IMR-90 (cell line): ENCODE measurements around the gene HRH2. TPM values are rescaled to one million over a fixed set of nuclear protein-coding genes. Genes with fewer than 3 reads are reported as not detected.
A peak's percentile ranks its signal among the peaks of the same experiment; 100 is the strongest.

Experiments
- ATAC-seq: fragments of 200-7000 bp; cut with Tn5 transposase; 2 replicates; pipeline ENCODE4 v1.9.1; 2020; ENCODE audit warnings: low read depth, mild to moderate bottlenecking, moderate library complexity
- BruUV-seq: library from RNA; stranded (reverse); fragments of 400-500 nt; replicated peaks from 2 replicates; lab custom pipeline; 2021; lab: Mats Ljungman, UMichigan
- CTCF ChIA-PET: fragments of 300-600 bp; formaldehyde crosslinking; extraction: SDS; loops from one replicate; lab custom pipeline; 2021; ENCODE audit warnings: antibody characterized with exemption; lab: Yijun Ruan, JAX
- POLR2A ChIA-PET: fragments of 300-600 bp; sonication (Branson Sonifier 250); formaldehyde crosslinking; loops from one replicate; lab custom pipeline; 2022; ENCODE audit warnings: antibody characterized with exemption; ENCODE audit not compliant: unreplicated experiment; lab: Charles Lee
- DNase-seq: peaks from one replicate; pipeline ENCODE4 v3.0.0; 2013
- H2AFZ ChIP-seq: replicated peaks from 2 replicates; pipeline ENCODE3; 2013; ENCODE audit warnings: low read length, mild to moderate bottlenecking; ENCODE audit not compliant: poor library complexity
- H2AK5ac ChIP-seq: 2 replicates; pipeline ENCODE4 v1.6.1; 2013; ENCODE audit warnings: low read depth, low read length, inconsistent platforms
- H2AK9ac ChIP-seq: replicated peaks from 2 replicates; pipeline ENCODE3; 2013; ENCODE audit warnings: mild to moderate bottlenecking, low read depth, low read length, moderate library complexity; ENCODE audit not compliant: poor library complexity
- H2BK120ac ChIP-seq: 2 replicates; pipeline ENCODE4 v1.6.1; 2013; ENCODE audit warnings: low read depth, low read length, inconsistent platforms
- H2BK15ac ChIP-seq: 3 replicates; pipeline ENCODE4 v1.6.1; 2013; ENCODE audit warnings: low read depth, low read length, inconsistent platforms
- H2BK20ac ChIP-seq: 2 replicates; pipeline ENCODE4 v1.6.1; 2013; ENCODE audit warnings: low read depth, mild to moderate bottlenecking, inconsistent platforms, low read length, moderate library complexity
- H2BK5ac ChIP-seq: 2 replicates; pipeline ENCODE4 v1.6.1; 2013; ENCODE audit warnings: mild to moderate bottlenecking, low read depth, low read length, inconsistent platforms; ENCODE audit not compliant: poor library complexity, severe bottlenecking
- H3K14ac ChIP-seq: replicated peaks from 2 replicates; pipeline ENCODE4 v1.6.1; 2013; ENCODE audit warnings: low read depth, low read length, inconsistent platforms
- H3K18ac ChIP-seq: 2 replicates; pipeline ENCODE4 v1.6.1; 2013; ENCODE audit warnings: low read depth, low read length, control low read depth
- H3K23ac ChIP-seq: 2 replicates; pipeline ENCODE4 v1.6.1; 2013; ENCODE audit warnings: low read depth, low read length, inconsistent platforms
- H3K27ac ChIP-seq: 2 replicates; pipeline ENCODE4 v1.5.1; 2013; ENCODE audit warnings: mild to moderate bottlenecking, control low read depth, low read length; ENCODE audit not compliant: insufficient read depth
- H3K27me3 ChIP-seq: 2 replicates; pipeline ENCODE4 v1.6.1; 2013; ENCODE audit warnings: low read length; ENCODE audit not compliant: control insufficient read depth, insufficient read depth
- H3K36me3 ChIP-seq: 2 replicates; pipeline ENCODE4 v1.6.1; 2013; ENCODE audit warnings: low read length, mixed read lengths; ENCODE audit not compliant: control insufficient read depth, insufficient read depth
- H3K4ac ChIP-seq: 2 replicates; pipeline ENCODE4 v1.6.1; 2013; ENCODE audit warnings: low read depth, low read length, inconsistent platforms
- H3K4me1 ChIP-seq: 2 replicates; pipeline ENCODE4 v1.6.1; 2013; ENCODE audit warnings: low read length, mixed read lengths; ENCODE audit not compliant: control insufficient read depth, insufficient read depth
- H3K4me2 ChIP-seq: 2 replicates; pipeline ENCODE4 v1.6.1; 2013; ENCODE audit warnings: low read depth, mild to moderate bottlenecking, control low read depth, low read length, moderate library complexity
- H3K4me3 ChIP-seq: 2 replicates; pipeline ENCODE4 v1.5.1; 2013; ENCODE audit warnings: low read depth, mild to moderate bottlenecking, control low read depth, low read length, moderate library complexity; ENCODE audit not compliant: insufficient read depth
- H3K56ac ChIP-seq: 2 replicates; pipeline ENCODE4 v1.6.1; 2013; ENCODE audit warnings: low read length, inconsistent platforms; ENCODE audit not compliant: insufficient read depth; ENCODE audit errors: extremely low read depth
- H3K79me1 ChIP-seq, 2 experiments: 2 replicates each; pipeline ENCODE4 v1.6.1; 2013; ENCODE audit warnings: low read length in 2 of 2, inconsistent platforms in 1 of 2, low read depth in 1 of 2
- H3K9ac ChIP-seq: 2 replicates; pipeline ENCODE4 v1.6.1; 2013; ENCODE audit warnings: low read depth, low read length, control low read depth
- H3K9me1 ChIP-seq: 2 replicates; pipeline ENCODE4 v1.6.1; 2013; ENCODE audit warnings: low read length, inconsistent platforms; ENCODE audit not compliant: insufficient read depth
- H3K9me3 ChIP-seq: 2 replicates; pipeline ENCODE4 v1.6.1; 2013; ENCODE audit warnings: low read length; ENCODE audit not compliant: control insufficient read depth, insufficient read depth
- H4K20me1 ChIP-seq: 2 replicates; pipeline ENCODE4 v1.6.1; 2013; ENCODE audit warnings: low read length, inconsistent platforms; ENCODE audit not compliant: insufficient read depth
- H4K5ac ChIP-seq: 2 replicates; pipeline ENCODE4 v1.6.1; 2013; ENCODE audit warnings: mild to moderate bottlenecking, low read depth, low read length, control low read depth
- H4K8ac ChIP-seq, 2 experiments: 2 replicates each; pipeline ENCODE4 v1.6.1; 2013; ENCODE audit warnings: low read depth in 2 of 2, low read length in 2 of 2, control low read depth in 1 of 2, inconsistent platforms in 1 of 2
- H4K91ac ChIP-seq: 2 replicates; pipeline ENCODE4 v1.6.1; 2013; ENCODE audit warnings: low read depth, low read length, inconsistent platforms; ENCODE audit not compliant: insufficient read depth
- BHLHE40 ChIP-seq: fragments of 150-350 bp; IDR thresholded peaks from 2 replicates; pipeline ENCODE4 v1.6.1; 2016; ENCODE audit warnings: mild to moderate bottlenecking, low read depth, low read length
- CHD1 ChIP-seq: IDR thresholded peaks from 2 replicates; pipeline ENCODE4 v1.6.1; 2012; ENCODE audit warnings: low read depth, low read length, improper control_type of control experiment
- CTCF ChIP-seq: conservative IDR thresholded peaks from 2 replicates; pipeline ENCODE4 v1.5.1; 2012; ENCODE audit warnings: mild to moderate bottlenecking, low read depth, low read length, improper control_type of control experiment
- FOS ChIP-seq: fragments of 150-350 bp; IDR thresholded peaks from 2 replicates; pipeline ENCODE4 v1.6.1; 2016; ENCODE audit warnings: low read depth, low read length
- MAFK ChIP-seq: IDR thresholded peaks from 2 replicates; pipeline ENCODE4 v1.6.1; 2012; ENCODE audit warnings: low read depth, low read length, improper control_type of control experiment
- MAZ ChIP-seq: IDR thresholded peaks from 2 replicates; pipeline ENCODE4 v1.6.1; 2012; ENCODE audit warnings: low read depth, mild to moderate bottlenecking, low read length, improper control_type of control experiment, moderate library complexity, borderline replicate concordance
- MXI1 ChIP-seq: IDR thresholded peaks from 2 replicates; pipeline ENCODE4 v1.6.1; 2012; ENCODE audit warnings: low read depth, mild to moderate bottlenecking, low read length, moderate library complexity, borderline replicate concordance
- NFE2L2 ChIP-seq: fragments of 150-350 bp; IDR thresholded peaks from 2 replicates; pipeline ENCODE4 v1.6.1; 2016; ENCODE audit warnings: low read depth, mild to moderate bottlenecking, low read length
- POLR2A ChIP-seq: IDR thresholded peaks from 2 replicates; pipeline ENCODE4 v1.6.1; 2012; ENCODE audit warnings: mild to moderate bottlenecking, low read depth, low read length
- RAD21 ChIP-seq: IDR thresholded peaks from 2 replicates; pipeline ENCODE4 v1.6.1; 2012; ENCODE audit warnings: low read length, improper control_type of control experiment
- RFX5 ChIP-seq: IDR thresholded peaks from 2 replicates; pipeline ENCODE4 v1.8.0; 2012; ENCODE audit warnings: low read depth, mild to moderate bottlenecking, low read length, moderate library complexity
- SMC3 ChIP-seq: fragments of 150-350 bp; IDR thresholded peaks from 2 replicates; pipeline ENCODE4 v1.6.1; 2016; ENCODE audit warnings: low read depth, mild to moderate bottlenecking, antibody characterized with exemption, low read length, moderate library complexity
- WGBS, 2 experiments: methylation state at CpG; one replicate each; pipeline versions ENCODE4 v1.1.5 to v1.1.7; 2013; ENCODE audit warnings: missing lambda C conversion rate in 2 of 2; ENCODE audit not compliant: insufficient read length in 1 of 2; ENCODE audit errors: extremely low coverage in 2 of 2; 5-methylcytosine and 5-hydroxymethylcytosine counted together
- dilution Hi-C: fragments of 300-500 bp; cut with HindIII; formaldehyde crosslinking; loops from one replicate; pipeline ENCODE4 v1.14.3; 2018; ENCODE audit warnings: low sequenced_read_pairs; ENCODE audit not compliant: unreplicated experiment
- in situ Hi-C: fragments of 300-500 bp; cut with MboI; formaldehyde crosslinking; loops from 3 replicates; pipeline ENCODE4 v1.14.3; 2019; ENCODE audit warnings: low sequenced_read_pairs, inconsistent platforms, mixed read lengths
- intact Hi-C: fragments of 100-400 bp; cut with micrococcal nuclease; formaldehyde crosslinking; loops from 2 replicates; pipeline ENCODE4 v1.10.0; 2022
- polyA plus RNA-seq, 3 experiments: library from polyadenylated mRNA; depleted of rRNA; stranded (reverse); fragments of >200 nt; gene quantifications; 2 replicates each; pipeline ENCODE4 v1.2.3, GENCODE V29; 2012; ENCODE audit warnings: low replicate concordance in 1 of 3
- total RNA-seq: library from RNA; depleted of rRNA; stranded (reverse); fragments of >200 nt; gene quantifications from 2 replicates; pipeline ENCODE4 v1.2.3, GENCODE V29; 2012
- TF ChIP-seq, protein P1 (sequence below): fragments of 150-350 bp; IDR thresholded peaks from 2 replicates; pipeline ENCODE4 v1.6.1; 2017; ENCODE audit warnings: mild to moderate bottlenecking, antibody characterized with exemption, low read length, low read depth
- TF ChIP-seq, protein P2 (sequence below): fragments of 150-350 bp; IDR thresholded peaks from 2 replicates; pipeline ENCODE4 v1.6.1; 2016; ENCODE audit warnings: low read depth, mild to moderate bottlenecking, low read length, moderate library complexity, borderline replicate concordance

Gene HRH2
- total and polyA plus RNA-seq, 2 of the 4 experiments (the other 2 are of a cell fraction) = not detected

DNA sequence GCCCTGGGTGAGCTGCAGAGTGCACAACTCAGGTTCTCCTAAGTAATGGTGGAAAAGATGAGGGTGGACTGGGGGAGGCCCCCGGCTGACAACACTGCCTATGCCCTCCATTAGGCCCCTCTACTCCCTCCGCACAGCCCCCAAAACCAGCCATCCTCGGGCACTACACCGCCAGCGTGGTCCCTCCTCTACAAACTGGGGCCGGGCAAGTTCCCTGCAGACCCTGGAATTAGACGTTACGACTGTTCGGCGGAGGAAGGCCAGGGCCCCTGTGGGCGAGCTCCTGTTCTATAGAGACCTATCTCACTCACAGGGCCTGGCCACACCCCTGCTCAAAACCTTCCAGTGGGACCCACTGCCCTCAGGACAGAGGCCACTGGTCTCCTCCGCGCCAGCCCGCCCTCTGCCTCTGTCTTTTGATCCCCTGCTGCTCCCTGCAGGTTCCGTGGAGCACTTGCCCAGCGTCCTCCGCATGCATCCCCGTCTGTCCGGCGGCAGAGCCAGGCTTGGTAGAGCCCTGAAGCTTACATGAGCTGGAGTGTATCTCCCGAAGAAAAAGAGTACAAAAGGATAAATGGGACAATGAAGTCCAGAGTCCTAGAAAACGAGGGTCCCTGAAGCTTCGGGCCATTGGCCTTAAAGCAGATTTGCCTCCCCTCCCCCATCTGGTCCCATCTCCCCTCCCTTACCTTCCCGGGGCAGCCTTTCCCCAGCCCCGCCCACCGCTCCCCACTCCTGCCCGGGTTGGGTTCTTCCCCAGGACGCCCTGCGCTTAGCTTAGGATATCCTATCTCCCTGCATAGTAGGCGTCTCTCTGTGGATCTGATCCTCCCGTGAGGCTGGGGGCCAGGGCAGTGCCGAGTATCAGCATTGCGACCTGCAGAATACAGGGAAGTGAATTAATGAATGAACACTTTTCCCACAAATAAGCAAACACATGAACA, 71.3 kb downstream of the HRH2 start:
- intact Hi-C loops (loop anchor here (5.0 kb wide), 1 partner anchor 633 kb away; the partner anchor contains the start of gene KIAA1191), in situ Hi-C loops (loop anchor here (25.0 kb wide), 2 partner anchors 608 to 833 kb away; no protein-coding TSS in a partner anchor), dilution Hi-C loops (no loop called here)
- WGBS, 2 experiments = 7% methylated on average over 4 of the region's 33 CpGs; no CpG with 5 or more reads in 1 of the 2 experiments
- H3K56ac ChIP-seq = no peak overlapping the region
- H3K9ac ChIP-seq = no peak overlapping the region
- no peak overlapping the region for H4K8ac ChIP-seq
- ChIA-PET CTCF (interaction anchor here (0.6 to 1.6 kb wide), 11 partner anchors 10 to 1338 kb away, joined by 3 to 8 read pairs (median 3); no protein-coding TSS in a partner anchor), POLR2A (no interaction called here)
- H3K4ac ChIP-seq = no peak overlapping the region
- H3K79me1 ChIP-seq = no peaks in the 10 kb centered on the region
- H3K36me3 ChIP-seq = no peaks in the 10 kb centered on the region
- no peak overlapping the region for H3K4me3 ChIP-seq
- no TSS peak for BruUV-seq
- H3K18ac ChIP-seq = no peak overlapping the region
- no peaks in the 10 kb centered on the region for H4K20me1 ChIP-seq
- no peak overlapping the region for H2BK15ac ChIP-seq
- no peak overlapping the region for H2AK5ac ChIP-seq
- H3K27me3 ChIP-seq = no peaks in the 10 kb centered on the region; the same call in 1 of the 2 replicates
- H2BK20ac ChIP-seq = no peak overlapping the region
- no peaks in the 10 kb centered on the region for H3K9me1 ChIP-seq
- no peak overlapping the region for H3K4me2 ChIP-seq
- ATAC-seq (peak; percentile 35), DNase-seq (no peak)
- H4K5ac ChIP-seq = no peak overlapping the region
- no peak overlapping the region for H4K91ac ChIP-seq
- no peak overlapping the region for H2AFZ ChIP-seq
- H3K23ac ChIP-seq = no peak overlapping the region
- H3K27ac ChIP-seq = no peak overlapping the region
- H2BK120ac ChIP-seq = no peak overlapping the region
- H3K14ac ChIP-seq = no peak overlapping the region
- no peak overlapping the region for H2AK9ac ChIP-seq
- H2BK5ac ChIP-seq = no peak overlapping the region
- H3K4me1 ChIP-seq = no peaks in the 10 kb centered on the region
- H3K9me3 ChIP-seq = peaks cover 2% of the 10 kb centered on the region; the same call in 1 of the 2 replicates
- TF ChIP-seq SMC3 = no peak
- no peak for TF ChIP-seq RAD21
- TF ChIP-seq, protein P1, sequence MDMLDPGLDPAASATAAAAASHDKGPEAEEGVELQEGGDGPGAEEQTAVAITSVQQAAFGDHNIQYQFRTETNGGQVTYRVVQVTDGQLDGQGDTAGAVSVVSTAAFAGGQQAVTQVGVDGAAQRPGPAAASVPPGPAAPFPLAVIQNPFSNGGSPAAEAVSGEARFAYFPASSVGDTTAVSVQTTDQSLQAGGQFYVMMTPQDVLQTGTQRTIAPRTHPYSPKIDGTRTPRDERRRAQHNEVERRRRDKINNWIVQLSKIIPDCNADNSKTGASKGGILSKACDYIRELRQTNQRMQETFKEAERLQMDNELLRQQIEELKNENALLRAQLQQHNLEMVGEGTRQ = no peak
- TF ChIP-seq BHLHE40 = no peak
- TF ChIP-seq FOS = no peak
- no peak for TF ChIP-seq MAFK
- TF ChIP-seq CTCF = no peak
- TF ChIP-seq RFX5 = no peak
- no peak for TF ChIP-seq MXI1
- no peak for TF ChIP-seq NFE2L2
- TF ChIP-seq, protein P2, sequence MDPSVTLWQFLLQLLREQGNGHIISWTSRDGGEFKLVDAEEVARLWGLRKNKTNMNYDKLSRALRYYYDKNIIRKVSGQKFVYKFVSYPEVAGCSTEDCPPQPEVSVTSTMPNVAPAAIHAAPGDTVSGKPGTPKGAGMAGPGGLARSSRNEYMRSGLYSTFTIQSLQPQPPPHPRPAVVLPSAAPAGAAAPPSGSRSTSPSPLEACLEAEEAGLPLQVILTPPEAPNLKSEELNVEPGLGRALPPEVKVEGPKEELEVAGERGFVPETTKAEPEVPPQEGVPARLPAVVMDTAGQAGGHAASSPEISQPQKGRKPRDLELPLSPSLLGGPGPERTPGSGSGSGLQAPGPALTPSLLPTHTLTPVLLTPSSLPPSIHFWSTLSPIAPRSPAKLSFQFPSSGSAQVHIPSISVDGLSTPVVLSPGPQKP = no peak
- TF ChIP-seq MAZ = no peak
- no peak for TF ChIP-seq POLR2A
- no peak for TF ChIP-seq CHD1
